ENCODE results near the gene TANGO2.

Gene TANGO2

GRCh38 chr22:20013382-20013871 is 7.5 kb upstream of the TANGO2 start:
- peak in 1 of 4 experiments; percentile 21 for DNase-seq

- DNase-seq, result no peak
Measured at GRCh38 chr22:20014526-20015186, 6.3 kb upstream of the TANGO2 start.

- no peak for DNase-seq
Measured at GRCh38 chr22:20015187-20015625, 5.7 kb upstream of the TANGO2 start.

DNA sequence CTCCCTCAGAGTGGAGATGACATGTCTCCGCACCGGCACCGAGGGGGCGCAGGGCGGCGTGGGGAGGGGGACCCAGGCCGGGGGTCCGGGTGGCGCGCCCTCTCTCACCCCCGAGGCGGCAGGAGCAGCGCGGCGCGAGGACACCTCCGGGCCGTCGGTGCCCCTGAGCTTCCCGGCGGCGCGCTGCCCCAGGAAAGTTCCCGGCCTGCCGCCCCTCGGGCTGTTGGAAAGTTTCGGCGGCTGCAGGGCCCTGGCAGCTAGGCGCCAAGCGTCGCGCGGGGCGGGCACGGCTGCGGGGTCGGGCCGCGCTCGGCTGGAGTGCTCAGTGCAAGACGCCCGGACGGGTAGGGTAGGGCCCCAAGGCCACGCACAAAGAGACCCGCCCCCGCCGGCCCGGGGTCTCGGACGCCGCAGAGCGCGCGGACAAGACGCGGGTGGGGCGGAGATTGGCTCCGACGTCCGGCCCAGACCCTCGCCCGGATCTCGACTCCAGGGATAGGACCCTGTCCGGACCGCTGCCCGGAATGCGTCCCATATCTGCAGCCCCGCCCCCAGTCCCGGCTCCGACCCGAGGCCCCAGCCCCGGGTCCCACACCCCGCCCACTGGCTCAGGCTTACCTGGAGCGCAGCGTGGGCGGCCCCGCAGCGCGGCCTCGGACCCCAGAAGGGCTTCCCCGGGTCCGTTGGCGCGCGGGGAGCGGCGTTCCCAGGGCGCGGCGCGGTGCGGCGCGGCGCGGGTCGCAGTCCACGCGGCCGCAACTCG is 4.8 kb upstream of the TANGO2 start:
- DNase-seq, result peak in 1 of 4 experiments; percentile 47

GRCh38 chr22:20016734-20017621 is 3.9 kb upstream of the TANGO2 start, which contains the start of gene ARVCF:
Gene ARVCF (minus strand): TSS chr22:20016823. CDS start chr22:19990794, 26,029 bp downstream.
- DNase-seq, result peak; percentile 86 to 91 (median 88)

DNA sequence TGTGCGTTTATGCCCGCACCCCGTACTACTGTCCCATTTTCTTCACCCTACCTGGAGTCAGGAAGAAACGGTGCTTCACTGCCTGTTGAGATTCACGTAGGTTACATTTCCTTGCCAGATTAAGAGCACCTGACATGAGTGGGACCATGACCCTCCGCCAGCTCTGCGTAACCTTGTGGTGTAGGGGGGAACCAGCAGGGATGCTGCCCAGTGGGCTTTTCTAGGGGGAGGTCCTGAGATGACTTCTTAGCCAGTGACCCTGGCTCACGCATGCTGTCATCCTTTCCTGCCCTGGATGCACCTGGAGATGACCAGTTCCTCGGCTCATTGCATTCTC is 3.3 kb upstream of the TANGO2 start:
- no peak for DNase-seq

DNA sequence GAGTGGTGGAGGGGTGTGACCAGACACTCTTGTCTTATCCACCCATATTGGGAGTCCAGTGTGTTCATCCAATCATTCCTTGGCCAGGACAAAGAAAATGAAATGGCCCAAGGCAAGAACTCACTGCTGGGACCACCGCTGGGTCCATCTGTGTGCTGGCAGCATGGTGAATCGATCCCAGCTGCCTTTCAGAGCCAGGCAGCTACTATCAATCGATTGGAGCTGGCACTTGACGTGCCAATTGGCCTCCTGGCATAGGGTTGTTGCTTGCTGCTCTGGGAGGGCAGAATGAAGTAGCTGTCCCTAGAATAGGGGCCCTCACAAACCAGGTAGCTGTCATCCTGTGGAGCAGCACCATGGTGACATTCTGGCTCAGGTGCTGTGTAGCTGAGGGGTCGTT is 2.9 kb upstream of the TANGO2 start:
- no peak for DNase-seq

GRCh38 chr22:20019661-20020532 is 1.0 kb upstream of the TANGO2 start:
- no peak for DNase-seq

- peak in 1 of 4 experiments; percentile 31 for DNase-seq
Measured at GRCh38 chr22:20021196-20022181, 579 bp downstream of the TANGO2 start.

GRCh38 chr22:20022231-20022977 is 1.5 kb downstream of the TANGO2 start:
- DNase-seq, result no peak

DNA sequence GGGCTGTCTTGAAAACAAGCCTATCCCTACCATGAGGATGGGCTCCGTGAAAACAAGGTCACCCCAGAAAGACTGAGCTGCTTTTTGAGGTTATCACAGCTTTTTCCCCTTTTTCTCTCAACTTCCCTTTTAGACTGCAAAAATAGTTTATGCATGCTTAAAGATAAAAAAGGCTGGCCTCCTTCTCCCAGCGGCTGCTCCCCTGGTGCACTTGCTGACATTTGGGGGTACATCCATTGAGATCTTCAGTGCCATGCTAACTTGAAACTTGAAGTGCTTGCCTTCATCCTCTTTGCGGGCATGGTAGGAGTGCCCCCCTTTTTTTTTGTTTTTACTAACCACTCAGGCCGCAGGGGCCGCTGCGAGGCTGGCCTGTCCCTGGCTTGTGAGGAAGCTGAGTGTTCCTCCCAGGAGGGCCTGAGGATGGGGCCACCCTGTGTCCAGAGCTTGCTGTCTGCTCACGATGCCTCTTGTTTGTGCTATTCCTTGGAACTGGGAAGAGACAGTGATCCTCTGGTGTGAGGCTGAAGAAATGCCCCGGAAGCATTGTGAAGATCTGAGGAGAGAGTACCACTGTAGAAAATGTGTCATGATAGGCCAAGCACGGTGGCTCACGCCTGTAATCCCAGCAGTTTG is 2.2 kb downstream of the TANGO2 start:
- DNase-seq, result no peak

DNA sequence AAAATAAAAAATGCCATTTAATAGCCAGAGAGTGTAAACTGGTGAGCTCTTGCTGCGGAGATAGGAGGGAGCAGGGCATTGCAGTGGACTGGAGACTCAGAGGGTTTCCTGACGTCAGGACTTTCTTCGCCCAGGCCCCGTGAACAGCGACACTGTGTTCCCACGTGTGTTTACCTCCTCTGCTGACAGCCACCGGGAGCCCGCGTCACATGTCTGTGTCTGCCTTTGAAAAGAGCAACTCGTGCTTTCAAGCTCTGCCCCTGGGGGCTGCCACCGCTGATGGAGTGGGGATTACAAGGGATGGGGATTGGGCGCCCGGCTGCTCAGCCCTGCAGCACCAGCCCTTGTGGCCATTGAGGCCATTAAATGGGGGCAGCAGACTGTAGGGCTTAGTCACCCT is 3.3 kb downstream of the TANGO2 start:
- no peak for DNase-seq

GRCh38 chr22:20024650-20025397 is 3.9 kb downstream of the TANGO2 start:
- DNase-seq, result no peak

DNA sequence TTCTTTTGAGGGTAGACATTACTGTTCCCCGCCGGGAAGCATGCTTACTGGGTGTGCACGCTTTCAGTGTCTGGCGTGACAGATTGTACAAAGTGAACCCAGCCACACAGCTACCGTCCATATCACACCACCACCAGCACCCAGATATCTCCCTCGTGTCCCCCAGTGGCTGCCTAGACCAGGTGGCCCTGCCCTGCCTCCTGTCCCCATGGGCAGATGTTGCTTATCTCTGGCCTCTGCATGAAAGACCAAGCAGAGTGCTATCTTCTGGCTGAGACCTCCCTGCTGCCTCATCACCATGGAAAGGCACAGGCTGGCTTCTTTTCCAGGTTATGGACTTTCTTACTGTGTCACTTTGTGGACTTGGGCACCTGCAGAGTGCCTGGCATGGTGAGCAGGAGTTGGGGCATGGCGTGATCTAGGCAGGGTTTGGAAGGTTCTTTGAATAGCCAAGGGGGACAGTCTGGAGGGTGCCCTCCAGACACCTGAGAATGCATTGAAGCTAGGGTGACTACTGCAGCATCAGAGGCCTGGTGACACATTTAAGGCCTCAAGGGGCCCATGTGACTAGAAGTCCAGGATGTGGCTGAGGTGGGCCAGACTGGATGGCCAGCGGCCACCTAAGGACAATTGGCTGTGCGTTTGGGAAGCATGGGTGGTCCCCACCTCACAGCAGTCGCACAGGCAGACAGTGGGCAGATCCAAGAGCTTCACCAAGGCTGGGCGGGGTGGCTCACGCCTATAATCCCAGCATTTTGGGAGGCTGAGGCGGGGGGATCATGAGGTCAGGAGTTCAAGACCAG is 4.7 kb downstream of the TANGO2 start:
- DNase-seq, result no peak

DNA sequence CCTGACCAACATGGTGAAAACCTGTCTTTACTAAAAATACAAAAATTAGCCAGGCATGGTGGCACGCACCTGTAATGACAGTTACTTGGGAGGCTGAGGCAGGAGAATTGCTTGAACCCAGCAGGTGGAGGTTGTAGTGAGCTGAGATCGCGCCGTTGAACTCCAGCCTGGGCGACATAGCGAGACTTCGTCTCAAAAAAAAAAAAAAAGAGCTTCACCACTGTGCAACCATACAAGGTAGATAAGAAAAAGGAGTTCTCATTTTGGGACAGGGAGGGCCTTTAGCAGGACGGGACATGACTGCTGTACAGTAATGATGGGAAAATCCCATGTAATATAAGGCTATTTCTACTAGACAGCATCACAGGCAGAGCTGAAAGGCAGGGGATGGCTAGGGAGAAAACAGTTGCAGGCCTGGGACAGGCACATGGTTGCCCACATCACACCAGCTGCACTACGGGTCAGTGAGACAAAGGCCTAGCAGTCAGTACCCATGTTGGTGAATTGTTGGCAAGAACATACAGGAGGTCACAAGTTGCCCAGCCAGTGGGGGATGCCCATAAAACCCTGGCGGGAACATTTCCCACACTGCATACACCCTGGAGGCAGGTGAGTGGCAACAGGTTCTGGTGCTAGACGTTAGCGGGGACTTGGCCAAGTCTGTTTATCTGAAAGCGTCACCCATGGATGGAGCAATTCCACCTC is 5.4 kb downstream of the TANGO2 start:
- no peak for DNase-seq

- DNase-seq, result no peak
Measured at GRCh38 chr22:20026996-20027601, 6.2 kb downstream of the TANGO2 start.

All from activated naive CD4-positive, alpha-beta T cell (primary cell).